ENCODE data around the gene NBPF1.
A peak's percentile ranks its signal among the peaks of the same experiment; 100 is the strongest.
"Not testable (repeated sequence)": the region's sequence is repeated elsewhere in the genome, so short reads cannot be mapped to it uniquely, and the experiment has no call there.

Gene NBPF1

DNA sequence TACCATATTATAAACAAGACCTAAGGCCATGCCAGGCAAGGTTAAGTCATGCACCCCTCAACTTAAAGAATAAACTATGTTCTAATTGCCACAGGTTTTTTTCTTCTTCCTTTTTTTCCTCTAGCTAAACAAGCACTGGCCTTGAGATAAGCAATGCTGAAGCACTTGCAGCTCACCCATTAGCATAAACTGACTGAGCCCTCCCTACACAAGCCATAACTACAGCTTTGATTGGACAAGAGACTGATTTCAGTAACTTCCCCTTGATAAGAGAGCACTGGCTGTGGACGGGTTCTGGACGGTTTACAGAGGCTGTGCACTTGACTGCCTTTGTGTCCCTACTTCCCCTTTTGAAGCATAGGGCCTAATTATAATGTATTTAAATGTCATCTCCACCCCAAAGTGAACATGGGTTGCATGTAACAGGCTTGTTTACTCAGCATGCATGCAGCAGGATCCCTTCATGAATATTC lies 72.9 kb downstream of the NBPF1 start:
- DNase-seq: not testable (repeated sequence)

DNA sequence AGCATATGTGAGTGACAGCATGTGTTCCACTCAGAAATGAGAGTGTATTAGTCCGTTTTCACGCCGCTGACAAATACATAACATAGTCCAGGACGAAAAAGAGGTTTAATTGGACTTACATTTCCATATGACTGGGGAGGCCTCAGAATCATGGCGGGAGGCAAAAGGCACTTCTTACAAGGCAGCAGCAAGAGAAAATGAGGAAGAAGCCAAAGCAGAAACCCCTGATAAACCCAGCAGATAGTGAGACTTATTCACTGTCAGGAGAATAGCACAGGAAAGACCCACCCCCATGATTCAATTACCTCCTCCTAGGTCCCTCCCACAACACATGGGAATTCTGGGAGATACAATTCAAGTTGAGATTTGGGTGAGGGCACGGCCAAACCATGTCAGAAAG lies 75.8 kb downstream of the NBPF1 start:
- not testable (repeated sequence) for DNase-seq

DNA sequence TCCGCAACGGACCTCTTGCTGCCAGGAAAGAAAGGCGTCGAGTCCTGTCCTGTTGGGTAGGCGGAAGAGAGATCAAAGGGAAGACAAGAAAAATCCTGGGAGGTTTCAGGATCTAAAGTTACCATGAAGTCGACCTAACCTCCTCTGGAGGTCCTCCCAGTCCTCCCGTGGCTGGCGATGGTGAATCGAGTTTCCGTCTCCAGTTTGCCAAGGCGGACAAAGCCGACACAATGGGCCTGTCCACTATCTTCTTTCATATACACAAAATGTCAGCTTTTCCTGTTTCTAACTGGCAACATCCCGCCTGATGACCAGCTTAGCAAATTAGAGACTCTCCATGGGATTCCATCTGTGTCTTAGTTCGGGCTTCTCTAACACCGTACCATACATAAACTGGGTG lies 76.6 kb downstream of the NBPF1 start:
- not testable (repeated sequence) for DNase-seq

DNA sequence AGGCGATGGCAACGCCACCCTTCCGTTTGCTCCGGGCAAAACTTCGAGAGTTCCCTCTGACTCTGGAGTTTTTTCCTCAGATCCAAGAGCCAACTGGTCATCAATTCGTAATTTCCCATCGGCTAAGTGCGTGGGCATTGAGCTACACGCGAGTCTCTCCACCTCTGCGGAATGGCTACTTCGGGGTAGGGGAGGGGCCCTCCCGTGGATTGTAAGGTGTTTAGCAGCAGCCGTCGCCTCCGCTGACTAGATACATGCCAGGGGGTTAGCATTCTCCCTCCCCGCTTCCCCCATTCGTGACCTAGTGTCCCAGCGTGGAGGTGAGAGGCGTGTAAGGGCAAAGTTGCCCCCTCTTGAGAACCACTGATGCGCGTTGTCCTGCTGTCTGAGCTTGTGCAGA lies 77.5 kb downstream of the NBPF1 start:
- not testable (repeated sequence) for DNase-seq

DNA sequence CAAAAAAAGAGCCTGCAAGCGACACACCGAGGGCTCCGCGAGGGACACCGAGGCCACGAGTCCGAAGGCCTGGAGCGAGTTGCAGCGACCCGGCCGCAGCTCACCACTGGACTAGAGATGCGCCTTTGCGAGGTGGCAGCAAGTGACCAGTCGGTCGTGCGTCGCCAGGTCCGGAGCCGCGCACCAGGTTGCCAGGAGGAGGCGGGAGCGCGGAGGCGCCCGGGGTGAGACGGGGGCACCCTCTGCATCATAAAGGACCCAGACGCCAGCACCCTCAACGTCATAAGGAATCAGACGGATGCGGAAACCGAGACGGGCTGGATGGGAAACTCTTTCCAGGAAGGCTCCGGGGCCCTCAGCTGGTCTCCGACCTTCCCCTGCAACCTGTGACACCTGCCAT lies 77.9 kb downstream of the NBPF1 start:
- not testable (repeated sequence) for DNase-seq

DNA sequence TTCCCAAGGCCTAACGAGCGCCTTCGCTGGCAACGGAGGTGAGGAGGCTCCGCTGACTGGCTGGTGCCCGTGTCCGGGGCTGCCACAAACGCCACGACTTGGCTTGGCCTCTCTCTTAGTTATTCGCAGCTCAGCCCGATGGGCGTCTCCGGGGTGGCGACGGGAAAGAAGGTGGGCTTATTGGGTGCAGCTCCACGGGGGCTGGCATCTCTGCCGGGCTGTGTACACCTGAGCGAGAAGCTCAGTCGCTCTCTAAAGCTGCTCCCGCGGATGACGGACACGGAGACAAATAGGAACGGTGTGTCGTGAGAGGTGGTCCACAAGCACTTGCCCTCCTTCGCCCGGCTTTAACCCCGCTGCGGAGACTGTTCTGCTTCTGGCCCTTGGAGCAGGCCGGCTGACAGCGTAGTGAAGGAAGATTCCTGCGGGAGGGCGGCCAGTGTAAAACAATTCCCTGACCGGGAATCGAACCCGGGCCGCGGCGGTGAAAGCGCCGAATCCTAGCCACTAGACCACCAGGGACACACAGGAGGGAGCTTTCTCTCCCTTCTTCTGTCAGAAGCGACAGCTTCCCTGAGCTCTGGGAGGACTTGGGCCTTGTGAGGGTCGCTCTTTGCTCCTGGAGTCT lies 78.4 kb downstream of the NBPF1 start:
- not testable (repeated sequence) for DNase-seq

DNA sequence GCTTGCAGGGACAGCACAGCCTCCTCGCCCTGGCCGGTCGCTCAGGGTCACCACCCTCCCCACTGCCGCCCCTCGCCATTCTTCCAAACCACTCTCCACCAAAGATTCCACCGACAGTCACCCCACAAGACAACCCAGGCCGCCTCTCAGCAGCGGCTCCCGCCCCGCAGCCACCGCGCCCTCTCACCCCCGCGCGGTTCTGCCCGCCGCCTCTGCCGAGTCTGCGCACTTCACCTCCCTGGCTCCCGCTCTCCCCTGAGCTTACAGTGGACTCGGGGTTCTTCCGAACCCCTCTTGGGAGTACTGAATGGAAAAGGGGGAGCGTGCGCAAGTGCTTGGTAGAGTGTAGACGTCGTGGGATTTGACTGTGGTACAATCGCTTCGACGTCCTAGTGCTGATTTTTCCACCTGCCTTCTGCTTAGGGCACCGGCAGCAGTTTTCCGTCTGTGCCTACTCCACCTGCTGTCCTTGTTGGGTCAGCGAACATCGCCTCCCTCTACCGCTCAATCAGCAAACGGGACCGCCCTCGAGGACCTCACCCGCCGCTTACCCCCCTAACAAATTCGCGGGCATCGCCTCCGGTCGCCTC lies 79.0 kb downstream of the NBPF1 start:
- DNase-seq: not testable (repeated sequence)

DNA sequence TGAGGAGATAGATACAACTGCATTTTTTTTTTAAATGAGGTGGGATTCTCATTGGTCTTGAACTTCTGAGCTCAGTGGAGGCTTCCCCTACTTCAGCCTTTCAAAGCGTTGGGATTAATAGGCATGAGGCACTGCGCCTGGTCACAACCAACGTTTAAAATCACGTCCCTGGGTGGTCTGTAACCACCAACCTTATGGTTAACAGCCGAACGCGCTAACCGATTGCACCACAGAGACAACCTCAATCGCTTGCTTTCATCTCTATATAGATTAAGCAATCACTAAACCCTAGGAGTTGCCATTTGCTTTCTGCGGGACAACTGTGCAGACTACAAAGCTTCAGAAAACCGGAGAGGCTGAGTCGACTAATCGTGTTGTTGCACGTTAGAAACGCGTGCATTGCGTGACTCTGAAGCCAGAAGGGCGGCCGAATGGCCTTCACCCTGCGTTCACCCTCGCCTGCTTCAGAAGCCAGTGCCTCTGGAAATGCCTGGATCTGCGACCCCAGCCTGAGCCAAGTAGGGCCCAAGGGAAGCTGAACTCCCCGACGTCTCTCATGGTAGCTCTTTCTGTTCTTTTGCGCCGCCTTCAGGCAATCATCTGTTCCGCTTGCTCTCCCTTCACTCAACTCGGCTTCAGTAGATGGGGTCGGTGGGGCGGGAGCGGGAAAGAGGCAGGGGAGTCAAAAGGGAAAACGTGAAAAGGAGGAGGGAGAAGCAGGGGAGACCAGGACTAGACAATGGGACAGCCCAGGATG lies 81.0 kb downstream of the NBPF1 start:
- DNase-seq: not testable (repeated sequence)

DNA sequence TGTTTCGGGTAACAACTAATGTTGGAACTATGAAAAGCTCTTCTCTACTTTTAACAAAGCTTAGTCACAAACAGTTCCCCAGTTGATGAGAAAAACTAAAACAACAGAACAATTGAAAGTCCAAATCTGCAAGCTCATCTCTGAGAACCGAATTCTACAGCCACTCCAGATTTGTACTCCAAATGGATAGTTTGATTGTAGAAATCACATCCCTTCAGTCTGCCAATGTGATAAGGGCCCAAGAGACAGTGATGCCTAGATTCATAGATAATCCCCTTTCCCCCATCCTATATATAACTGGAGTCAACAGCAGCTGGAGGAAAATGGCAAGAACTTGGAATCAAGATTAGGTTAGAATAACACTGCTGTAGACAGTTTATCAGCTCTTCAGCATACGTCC lies 85.0 kb downstream of the NBPF1 start:
- not testable (repeated sequence) for DNase-seq

DNA sequence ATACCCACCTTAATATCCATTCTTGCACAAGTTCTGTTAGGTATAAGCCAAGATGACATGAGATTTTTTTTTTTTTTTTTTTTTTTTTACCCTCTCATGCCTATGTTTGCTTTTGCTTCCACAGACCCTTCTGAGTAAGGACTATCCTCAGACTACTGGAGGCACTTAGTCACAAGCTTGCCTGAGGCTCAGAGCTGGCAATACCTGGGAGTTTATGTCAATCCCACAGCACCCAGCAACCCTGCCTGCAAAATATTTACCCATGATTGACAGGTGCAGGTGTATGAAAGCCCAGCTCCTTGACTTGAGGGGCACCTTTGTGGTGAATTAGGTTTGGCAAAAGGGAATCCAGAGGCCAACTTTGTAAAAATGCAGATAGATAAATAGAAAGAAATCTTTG lies 87.6 kb downstream of the NBPF1 start:
- DNase-seq: not testable (repeated sequence)

DNA sequence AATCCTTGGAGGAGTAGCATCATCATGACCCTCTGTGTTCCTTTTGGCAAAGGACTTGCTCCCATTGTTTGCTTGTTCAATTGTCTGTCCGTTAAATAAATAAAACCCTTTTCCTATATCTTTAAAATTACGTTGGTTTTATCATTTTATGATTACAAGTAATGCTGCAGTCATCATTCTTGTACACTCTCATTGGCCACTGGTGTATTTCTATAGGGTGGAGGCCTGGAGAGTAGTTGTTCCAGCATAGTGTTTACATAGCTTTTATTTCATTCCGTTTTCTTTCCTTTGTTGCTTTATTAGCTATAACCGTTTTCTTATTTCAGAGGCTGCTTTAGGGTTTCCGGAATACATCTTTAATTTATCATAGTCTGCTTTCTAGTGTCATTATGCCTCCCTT lies 91.7 kb downstream of the NBPF1 start:
- not testable (repeated sequence) for DNase-seq

DNA sequence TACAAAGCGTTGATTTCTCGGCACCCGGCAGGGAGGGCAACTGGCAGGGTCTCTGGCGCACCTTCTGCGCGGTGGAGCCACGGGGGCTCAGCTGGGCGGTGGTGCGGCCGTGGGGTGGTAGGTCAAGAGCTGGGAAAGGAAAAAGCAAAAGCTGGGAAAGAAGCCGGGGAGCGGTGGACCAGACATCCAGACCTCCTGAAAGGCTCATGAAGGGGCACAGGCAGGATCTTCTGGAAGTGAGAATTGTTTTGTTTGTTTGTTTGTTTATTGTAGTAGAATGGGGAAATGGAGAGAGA lies 92.1 kb downstream of the NBPF1 start:
- no peak for DNase-seq

DNA sequence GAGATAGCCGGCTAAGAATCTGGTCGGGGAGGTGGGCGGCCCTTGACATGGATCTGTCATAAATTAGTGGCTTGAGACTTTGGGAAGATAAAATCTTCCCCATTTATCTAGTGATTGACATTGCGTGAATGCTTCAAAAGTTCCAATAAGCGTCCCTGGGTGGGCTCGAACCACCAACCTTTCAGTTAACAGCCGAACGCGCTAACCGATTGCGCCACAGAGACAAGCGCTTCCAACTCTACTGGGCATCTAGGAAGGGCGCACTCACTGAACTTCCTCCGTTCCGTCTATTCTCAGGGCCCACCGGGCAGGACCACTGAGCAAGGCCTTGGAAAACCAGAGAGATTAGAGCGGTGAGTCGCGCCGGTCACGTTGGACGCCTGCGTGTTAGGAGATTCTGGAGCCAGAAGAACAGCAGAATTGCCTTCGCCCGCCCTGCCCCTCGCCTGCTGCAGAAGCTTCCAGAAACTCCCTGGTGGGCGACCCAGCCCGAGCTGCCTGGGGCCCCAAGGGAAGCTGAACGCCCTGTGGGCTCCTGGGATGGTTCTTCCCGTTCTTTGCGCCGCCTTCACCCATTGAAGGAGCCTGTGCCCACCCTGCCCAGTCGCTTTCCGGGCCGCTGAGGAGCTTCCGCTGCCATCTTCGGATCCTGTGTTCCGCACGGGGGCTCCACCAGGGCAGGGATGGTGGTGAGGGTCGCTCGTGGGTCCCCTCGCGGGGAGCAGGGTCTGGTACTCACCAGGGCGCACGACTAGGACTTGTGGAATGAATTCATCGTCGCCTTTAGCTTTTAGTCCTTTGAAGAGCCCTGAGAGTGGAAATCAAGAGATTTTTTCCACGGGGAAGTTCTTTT lies 92.7 kb downstream of the NBPF1 start:
- not testable (repeated sequence) for DNase-seq

DNA sequence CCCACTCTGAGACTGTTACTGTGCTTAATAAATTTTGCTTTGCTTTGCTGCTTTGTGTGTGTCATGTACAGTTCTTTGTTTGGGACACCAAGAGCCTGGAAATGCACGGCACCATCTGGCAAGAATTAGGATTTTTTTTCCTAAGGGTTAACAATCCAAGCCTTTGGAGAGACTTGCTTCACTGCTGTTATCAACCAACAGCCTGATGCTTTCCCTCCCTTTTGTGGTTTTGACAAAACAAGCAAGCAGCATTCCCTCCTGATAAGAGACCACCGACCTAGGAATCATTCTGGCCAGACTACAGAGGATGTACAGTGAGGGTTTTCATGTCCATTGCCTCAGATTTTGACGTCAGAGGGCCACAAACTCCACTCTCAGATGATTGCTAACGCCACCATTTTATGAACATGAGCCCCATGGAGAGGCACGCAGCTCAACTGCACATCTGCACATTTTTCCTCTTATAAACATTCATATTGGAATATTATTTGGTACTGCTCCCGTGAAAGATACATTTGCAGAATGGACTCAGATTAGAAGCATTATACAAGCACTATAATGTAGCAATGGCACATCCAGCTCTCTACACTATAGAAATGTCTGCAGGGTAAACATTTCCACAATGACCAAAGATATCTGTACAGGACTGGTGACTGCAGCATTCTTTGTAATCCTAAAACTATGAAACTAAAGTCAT lies 94.0 kb downstream of the NBPF1 start:
- DNase-seq: not testable (repeated sequence)

DNA sequence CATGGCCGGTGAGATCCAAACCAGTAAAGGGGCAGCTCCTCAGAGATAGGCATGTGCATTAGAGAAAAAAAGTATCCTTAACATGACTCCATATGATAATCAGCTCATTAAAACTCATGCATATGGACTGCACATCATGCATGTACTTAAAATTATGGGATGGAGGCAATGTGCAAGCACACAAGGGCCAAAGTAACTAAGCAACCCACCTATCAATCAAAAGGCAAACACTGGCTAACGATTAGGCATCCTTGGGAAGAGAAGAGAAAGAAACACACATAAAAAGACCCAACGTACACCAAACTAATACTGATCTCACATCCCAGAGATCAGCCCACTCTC lies 94.5 kb downstream of the NBPF1 start:
- not testable (repeated sequence) for DNase-seq

DNA sequence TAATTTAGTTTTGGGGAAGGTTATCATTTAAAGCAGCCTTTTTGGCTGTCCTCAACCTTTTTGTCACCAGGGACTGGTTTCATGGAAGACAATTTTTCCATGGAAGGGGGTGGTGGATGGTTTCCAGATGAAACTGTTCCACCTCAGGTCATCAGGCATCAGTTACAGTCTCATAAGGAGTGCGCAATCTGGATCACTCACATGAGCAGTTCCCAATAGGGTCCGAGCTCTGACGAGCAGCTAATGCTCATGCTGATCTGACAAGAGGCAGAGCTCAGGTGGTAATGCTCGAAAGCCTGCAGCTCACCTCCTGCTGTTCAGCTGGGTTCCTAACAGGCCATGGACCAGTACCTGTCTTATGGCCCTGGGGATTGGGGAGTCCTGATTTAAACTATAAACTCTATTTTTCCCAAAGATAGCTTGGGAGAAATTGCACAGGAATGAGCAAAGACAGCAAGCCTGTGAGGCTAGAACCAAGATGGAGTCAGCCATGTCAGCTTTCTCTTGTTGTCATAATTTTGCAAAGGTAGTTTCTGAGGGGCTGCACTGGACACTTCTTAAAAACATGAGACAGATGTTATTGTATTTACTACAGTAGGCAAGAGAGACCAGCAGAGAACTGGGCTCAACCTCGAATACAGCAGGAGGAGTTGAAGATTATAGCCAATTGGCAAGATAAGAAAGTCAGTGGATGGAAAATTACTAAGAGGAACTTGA lies 96.5 kb downstream of the NBPF1 start:
- not testable (repeated sequence) for DNase-seq

DNA sequence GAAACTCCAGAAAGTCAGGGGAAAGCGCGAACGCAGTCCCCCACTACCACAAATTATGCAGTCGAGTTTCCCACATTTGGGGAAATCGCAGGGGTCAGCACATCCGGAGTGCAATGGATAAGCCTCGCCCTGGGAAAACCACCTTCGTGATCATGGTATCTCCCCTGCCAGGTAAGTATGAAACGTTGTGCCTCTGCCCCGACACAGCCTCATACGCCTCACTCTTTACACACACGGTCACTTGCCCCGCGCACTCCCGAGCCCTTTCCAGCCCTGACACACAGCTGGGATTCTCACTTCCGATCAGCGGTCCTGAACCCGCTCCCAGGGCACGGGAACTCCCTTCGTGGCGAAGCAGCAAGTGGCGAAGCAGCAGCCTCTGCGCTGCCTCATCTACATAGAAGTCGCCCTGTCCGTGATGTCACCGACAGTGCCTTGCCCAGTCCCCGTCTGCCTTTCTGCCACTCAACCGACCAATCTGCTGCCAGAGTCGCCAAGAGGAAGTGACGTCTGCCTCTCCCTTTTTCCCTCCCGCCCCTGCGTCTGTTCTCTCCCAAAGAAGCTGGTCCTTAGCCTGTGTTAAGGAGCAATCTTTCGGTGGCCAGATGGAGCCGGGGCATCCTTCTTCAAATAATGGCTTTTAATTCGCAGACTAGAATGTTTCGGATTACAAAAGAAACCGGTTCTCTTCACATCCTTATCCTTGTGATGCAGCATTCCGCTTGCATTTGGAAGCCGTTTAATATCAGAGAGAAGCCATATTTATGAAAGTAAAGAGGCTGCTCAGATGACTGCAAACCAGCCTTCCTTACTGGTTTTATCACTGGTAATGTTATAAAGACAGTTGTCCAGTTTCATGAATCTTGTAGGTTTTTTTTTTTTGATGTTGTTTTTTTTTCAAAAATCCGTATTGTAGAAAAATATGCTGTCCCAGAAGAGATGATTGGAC lies 99.0 kb downstream of the NBPF1 start, which contains the start of gene RNU1-1:
RNU1-1 (minus strand) TSS at position 179 of the 949 bp plus-strand sequence.
- peak; percentile 64 for DNase-seq

DNA sequence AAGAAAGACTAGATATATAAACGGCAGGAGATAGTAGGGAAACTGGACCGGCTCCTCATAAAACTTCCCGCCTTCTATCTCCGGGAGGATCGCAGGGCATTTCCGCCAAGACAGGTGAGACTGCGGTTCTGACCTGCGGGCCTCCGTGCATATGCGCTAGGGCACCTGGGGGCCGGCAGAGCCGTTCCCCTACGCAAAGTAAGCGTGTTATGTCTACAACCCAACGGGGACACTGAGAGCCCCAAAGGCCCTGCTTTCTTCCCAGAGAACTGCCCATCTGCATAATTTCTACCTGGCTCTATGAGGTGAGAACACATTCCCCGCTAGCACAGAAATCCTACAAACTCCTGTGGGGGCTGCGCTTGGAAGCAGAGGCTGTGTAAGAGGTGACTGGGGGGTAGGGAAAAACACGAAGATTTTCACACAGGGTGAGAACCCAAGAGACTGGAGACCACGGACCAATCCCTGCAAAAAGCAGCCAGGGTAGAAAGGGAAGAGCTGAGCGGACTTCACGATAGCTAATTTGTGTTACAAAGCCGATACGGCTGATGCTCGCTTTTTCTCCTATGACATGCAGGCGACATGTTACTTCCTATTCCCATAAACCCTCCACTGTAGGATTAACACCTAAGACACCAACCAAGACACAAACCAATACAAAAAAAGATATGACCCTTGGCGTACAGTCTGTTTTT lies 99.8 kb downstream of the NBPF1 start:
- peak; percentile 61 for DNase-seq

DNA sequence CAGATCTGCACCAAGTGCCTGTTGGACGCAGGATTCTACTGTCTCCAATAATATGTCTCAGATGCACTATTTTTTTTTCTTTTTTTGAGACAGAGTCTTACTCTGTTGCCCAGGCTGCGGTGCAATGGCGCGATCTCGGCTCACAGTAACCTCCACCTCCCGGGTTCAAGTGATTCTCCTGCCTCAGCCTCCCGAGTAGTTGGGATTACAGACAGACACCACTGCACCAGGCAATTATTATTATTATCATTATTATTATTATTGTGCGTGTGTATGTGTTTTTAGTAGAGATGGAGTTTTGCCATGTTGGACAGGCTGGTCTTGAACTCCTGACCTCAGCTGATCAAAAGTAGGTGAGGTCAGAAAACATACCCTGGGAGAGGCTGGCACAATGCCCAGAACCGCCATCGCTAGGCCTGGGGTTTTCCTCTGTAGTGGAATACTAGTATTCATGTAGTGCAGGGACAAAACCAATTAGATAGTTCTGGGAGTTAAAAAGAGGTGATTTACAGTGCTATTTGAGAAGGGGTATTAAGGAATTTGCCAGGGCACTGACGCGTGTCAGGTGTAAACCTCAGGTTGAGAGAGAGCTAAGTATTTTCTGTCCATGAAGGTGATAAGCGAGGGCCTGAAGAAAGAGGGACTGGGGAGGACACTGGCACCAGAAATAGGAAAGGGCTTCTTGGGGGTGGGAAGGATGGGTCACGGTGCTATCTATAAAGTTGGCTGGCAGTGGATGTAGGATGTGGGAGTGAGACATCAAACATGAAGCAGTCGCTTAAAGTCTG lies 100.5 kb downstream of the NBPF1 start:
- not testable (repeated sequence) for DNase-seq
